Measurements from ENCODE around the gene HM13.
A peak's percentile ranks its signal among the peaks of the same experiment; 100 is the strongest.

HM13 gene

DNA sequence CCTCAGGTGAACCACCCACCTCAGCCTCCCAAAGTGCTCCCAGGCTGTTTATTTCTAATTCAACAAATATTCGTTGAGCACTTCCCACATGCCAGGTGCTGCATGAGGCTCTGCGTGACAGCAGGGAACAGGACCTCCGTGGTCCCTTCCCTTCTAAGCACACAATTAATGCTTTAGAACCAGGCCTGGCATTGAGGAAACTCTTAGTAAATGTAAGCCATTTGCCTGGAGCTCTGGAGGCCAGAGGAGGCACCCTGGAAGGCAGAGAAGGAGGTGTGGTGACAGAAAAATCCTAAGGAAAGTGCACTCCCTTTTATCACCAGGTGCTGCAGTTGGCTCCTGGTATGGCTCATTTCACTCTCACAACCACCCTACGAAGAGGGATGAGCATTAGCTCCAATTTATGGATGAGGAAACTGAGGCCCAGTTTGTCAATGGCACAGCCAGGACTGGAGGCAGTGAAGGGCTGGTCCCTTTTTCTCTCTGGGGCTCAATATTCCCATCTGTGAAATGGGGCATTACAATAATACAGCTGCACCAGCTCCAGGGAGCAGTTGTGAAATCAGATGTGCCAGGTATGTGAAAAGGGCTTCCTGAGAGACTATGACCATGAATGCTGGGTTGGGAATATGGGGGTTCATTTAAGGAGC lies 82.7 kb downstream of the HM13 start:
- no peak for DNase-seq (ENCODE audit: low read depth)
- H3K4me3 ChIP-seq (ENCODE audit: low read length), result no peak overlapping the region
- no peak for TF ChIP-seq CTCF (IDR thresholded peaks at IDR 0.05; ENCODE audit: insufficient read depth, low read depth, low read length, missing control alignments)

DNA sequence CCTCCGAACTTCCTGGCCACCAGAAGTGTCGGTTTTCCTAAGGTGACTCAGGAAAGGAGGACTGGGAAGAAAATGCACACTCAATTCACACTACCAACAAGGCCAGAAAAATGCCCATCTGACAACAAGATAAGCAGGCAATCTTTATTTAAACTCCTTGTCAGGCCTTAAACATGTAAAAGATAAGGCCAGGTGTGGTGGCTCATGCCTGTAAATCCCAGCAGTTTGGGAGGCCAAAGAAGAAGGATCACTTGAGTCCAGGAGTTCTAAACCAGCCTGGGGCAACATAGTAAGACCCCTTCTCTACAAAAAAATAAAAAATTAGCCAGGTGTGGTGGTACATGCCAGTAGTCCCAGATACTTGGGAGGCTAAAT lies 83.2 kb downstream of the HM13 start:
- DNase-seq (ENCODE audit: low read depth), result no peak
- no peak for TF ChIP-seq CTCF (IDR thresholded peaks at IDR 0.05; ENCODE audit: insufficient read depth, low read depth, low read length, missing control alignments)
- H3K4me3 ChIP-seq (ENCODE audit: low read length), result no peak overlapping the region

- no peak for TF ChIP-seq CTCF (IDR thresholded peaks at IDR 0.05; ENCODE audit: insufficient read depth, low read depth, low read length, missing control alignments)
- no peak for DNase-seq (ENCODE audit: low read depth)
- H3K4me3 ChIP-seq (ENCODE audit: low read length), result no peak overlapping the region
Measured at GRCh38 chr20:31602431-31602778, 88.2 kb downstream of the HM13 start.

DNA sequence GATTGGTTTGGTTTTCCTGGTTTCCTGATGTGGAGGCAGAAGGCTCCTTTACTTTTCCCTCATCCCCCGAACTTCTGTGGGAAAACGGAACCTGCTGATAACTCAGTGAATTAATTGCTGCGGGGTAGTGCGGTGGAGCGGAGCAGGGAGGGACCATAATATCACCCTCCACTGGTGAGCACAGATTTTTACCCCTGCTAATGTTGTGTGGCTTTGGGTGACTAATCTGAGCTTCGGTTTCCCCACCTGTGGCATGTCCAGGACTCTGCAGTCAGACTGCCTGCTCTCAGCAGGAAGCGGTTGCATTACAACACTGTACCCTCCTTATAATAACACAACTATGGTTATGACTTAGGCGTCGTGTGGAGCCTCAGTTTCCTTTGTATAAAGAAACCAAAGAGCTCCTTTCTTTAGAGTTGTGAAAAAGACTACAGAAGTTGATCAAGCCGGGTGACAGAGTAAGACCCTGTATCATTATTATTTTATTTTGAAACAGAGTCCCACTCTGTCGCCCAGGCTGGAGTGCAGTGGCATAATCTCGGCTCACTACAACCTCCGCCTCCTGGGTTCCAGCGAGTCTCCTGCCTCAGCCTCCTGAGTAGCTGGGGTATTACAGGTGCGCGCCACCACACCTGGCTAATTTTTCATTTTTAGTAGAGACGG lies 88.7 kb downstream of the HM13 start:
- no peak for TF ChIP-seq CTCF (IDR thresholded peaks at IDR 0.05; ENCODE audit: insufficient read depth, low read depth, low read length, missing control alignments)
- DNase-seq (ENCODE audit: low read depth), result peak; percentile 85
- no peak overlapping the region for H3K4me3 ChIP-seq (ENCODE audit: low read length)

DNA sequence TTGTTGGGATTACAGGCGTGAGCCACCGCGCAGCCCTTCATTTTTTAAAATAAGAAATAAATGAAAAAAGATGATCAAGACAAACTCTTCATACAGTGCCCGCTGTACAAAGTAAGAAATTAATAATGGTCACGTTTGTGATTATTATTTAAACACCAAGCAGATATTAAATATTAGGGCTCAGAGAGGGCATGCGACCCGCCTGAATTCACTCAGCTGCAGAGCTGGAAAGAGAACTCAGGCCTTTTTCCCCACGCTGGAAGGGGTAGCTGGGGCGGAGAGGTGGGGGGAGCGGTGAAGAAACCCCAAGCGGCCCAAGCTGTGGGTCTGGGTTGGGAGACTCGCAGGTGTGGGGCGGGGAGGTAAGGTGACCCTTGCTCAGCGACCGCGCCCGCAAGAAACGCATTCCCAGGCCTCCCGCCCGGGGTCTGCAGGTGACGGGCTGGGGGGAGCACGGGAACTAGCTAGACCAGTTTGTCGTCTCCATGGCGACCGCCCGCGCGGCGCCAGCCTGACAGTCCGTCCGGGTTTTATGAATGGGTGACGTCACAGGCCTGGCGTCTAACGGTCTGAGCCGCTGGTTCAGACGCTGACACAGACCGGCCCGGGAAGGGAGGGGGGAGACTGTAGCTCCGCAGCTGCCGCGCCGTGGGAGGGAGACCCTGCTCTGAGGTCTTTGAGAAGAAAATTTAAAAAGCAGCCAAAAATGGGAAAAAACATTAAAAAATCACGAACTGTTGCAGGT lies 89.8 kb downstream of the HM13 start:
- H3K4me3 ChIP-seq (ENCODE audit: low read length), result peak overlapping the region; percentile 82
- no peak for TF ChIP-seq CTCF (IDR thresholded peaks at IDR 0.05; ENCODE audit: insufficient read depth, low read depth, low read length, missing control alignments)
- DNase-seq (ENCODE audit: low read depth), result peak; percentile 90

GRCh38 chr20:31604567-31605030 lies 90.4 kb downstream of the HM13 start:
- DNase-seq (ENCODE audit: low read depth), result no peak
- H3K4me3 ChIP-seq (ENCODE audit: low read length), result peak overlapping the region; percentile 82
- TF ChIP-seq CTCF (IDR thresholded peaks at IDR 0.05; ENCODE audit: insufficient read depth, low read depth, low read length, missing control alignments), result no peak

Data from epithelial cell of esophagus (primary cell).